ENCODE results near the gene COL6A2. TPM values are rescaled to one million over a fixed set of nuclear protein-coding genes. Genes with fewer than 3 reads are reported as not detected.

Gene COL6A2
- total RNA-seq = 1,000 to 10,000 TPM in 2 of 4 donors, 100 to 1,000 TPM in 2; 942 to 1,525 (median 1,202) TPM

- TF ChIP-seq EP300 (IDR thresholded peaks at IDR 0.05) = no peak
- TF ChIP-seq POLR2A (IDR thresholded peaks at IDR 0.05; ENCODE audit: low read depth) = peak; percentile 83
- peak; percentile 81 to 96 for TF ChIP-seq POLR2AphosphoS5 (IDR thresholded peaks at IDR 0.05)
- peak; percentile 54 to 70 (median 60) for TF ChIP-seq CTCF (IDR thresholded peaks at IDR 0.05)
- DNase-seq (ENCODE audit: extremely low spot score) = peak; percentile 92
- peak within 1 kb of the TSS; percentile 81 to 97 (median 94) for H3K4me3 ChIP-seq
- peaks cover 0 to 8% (median 6%) of the 10 kb centered on the region in 4 donors for H3K9me3 ChIP-seq
- intact Hi-C loops (cut with DNase I) = loop anchor here (2.0 kb wide), 1 partner anchor 41 kb away; no protein-coding TSS in a partner anchor
- WGBS = no CpG with 5 or more reads among the region's 83 CpGs
- H3K27ac ChIP-seq (replicated peaks in 1 of 4) = peak within 1 kb of the TSS; percentile 99 to 100 (median 99)
- peaks cover 24 to 73% (median 71%) of the 10 kb centered on the region in 4 donors for H3K4me1 ChIP-seq
- H3K36me3 ChIP-seq = no peaks in the 10 kb centered on the region
- peaks cover 0 to 8% (median 0%) of the 10 kb centered on the region in 4 donors for H3K27me3 ChIP-seq
Measured at GRCh38 chr21:46097336-46098293, at the start of gene COL6A2. Gene COL6A2 (plus strand): TSS chr21:46098112.

DNA sequence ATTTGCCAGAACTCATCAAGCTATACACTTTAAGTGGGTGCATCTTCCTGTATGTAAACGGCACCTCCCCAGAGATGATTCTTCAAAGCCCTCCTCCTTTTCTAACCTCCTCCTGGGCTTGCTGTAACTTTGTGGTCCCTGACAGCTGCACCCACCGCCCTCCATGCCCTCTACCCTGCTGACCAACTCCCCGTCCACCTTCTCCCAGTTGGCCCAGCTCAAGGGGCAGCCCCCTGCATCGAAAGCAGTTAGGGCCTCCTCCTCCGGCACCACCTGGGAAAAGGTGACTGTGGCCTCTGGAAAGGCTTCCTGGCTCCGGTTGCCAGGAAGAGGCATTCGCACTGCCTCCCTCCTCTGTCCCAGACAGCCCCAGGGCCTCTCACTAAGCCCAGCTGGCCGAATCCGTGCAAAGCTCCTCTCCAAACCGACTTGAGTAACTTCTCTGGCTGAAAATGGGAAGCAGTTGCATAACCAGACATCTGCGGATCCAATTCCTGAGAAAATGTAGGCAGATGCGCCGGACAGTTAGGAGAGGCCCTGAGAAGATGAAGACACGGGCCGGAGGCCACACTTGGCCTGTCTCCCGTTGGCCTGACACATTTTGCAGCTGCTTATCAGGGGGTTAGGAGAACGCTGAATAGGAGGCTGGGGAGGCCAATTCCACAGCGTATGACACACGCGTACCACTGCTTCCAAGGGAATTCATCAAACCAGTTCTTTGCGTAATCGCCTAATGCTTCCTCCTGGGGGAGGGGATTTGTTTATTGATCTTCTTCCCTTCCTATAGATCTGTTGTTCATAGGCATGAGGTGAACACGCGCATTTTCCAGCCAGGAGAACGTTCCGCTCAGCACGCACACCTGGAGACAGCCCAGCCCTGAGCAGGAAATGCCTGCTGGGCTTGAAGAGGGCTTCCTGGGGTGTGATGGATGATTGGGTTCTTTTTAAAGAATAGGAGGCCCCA, 48.7 kb upstream of the COL6A2 start:
- Histone ChIP-seq H3K27ac (replicated peaks in 1 of 4) (peak overlapping the region; percentile 87 to 90 (median 88)), H3K4me3 (no peak overlapping the region), H3K9me3 (no peaks in the 10 kb centered on the region), H3K36me3 (no peaks in the 10 kb centered on the region), H3K4me1 (peaks cover 13 to 36% (median 33%) of the 10 kb centered on the region in 4 donors), H3K27me3 (no peaks in the 10 kb centered on the region)
- no peak for TF ChIP-seq EP300 (IDR thresholded peaks at IDR 0.05)
- TF ChIP-seq POLR2AphosphoS5 (IDR thresholded peaks at IDR 0.05) = peak; percentile 82 to 84
- 68% methylated on average over 27 of the region's 27 CpGs for WGBS
- intact Hi-C loops (cut with DNase I) = no loop called here
- peak; percentile 97 for DNase-seq (ENCODE audit: extremely low spot score)

- 96% methylated on average over 22 of the region's 33 CpGs for WGBS
- Histone ChIP-seq H3K27me3 (no peaks in the 10 kb centered on the region), H3K9me3 (no peaks in the 10 kb centered on the region), H3K27ac (replicated peaks in 1 of 4) (peak overlapping the region; percentile 87 to 90 (median 88)), H3K4me1 (peaks cover 19 to 45% (median 42%) of the 10 kb centered on the region in 4 donors), H3K4me3 (no peak overlapping the region), H3K36me3 (no peaks in the 10 kb centered on the region)
- peak; percentile 89 for DNase-seq (ENCODE audit: extremely low spot score)
- intact Hi-C loops (cut with DNase I) = no loop called here
- no peak for TF ChIP-seq CTCF (IDR thresholded peaks at IDR 0.05)
Measured at GRCh38 chr21:46049890-46050667, 47.8 kb upstream of the COL6A2 start.

- Histone ChIP-seq H3K4me1 (peaks cover 26 to 52% (median 49%) of the 10 kb centered on the region in 4 donors), H3K27ac (replicated peaks in 1 of 4) (peak overlapping the region; percentile 87 to 90 (median 88)), H3K9me3 (no peaks in the 10 kb centered on the region), H3K4me3 (no peak overlapping the region), H3K36me3 (no peaks in the 10 kb centered on the region), H3K27me3 (no peaks in the 10 kb centered on the region)
- TF ChIP-seq POLR2A (IDR thresholded peaks at IDR 0.05; ENCODE audit: low read depth) = no peak
- TF ChIP-seq EP300 (IDR thresholded peaks at IDR 0.05) = no peak
- no peak for TF ChIP-seq POLR2AphosphoS5 (IDR thresholded peaks at IDR 0.05)
- TF ChIP-seq CTCF (IDR thresholded peaks at IDR 0.05) = no peak
- intact Hi-C loops (cut with DNase I) = no loop called here
- 87% methylated on average over 7 of the region's 22 CpGs for WGBS
- no peak for DNase-seq (ENCODE audit: extremely low spot score)
Measured at GRCh38 chr21:46050668-46051378, 47.1 kb upstream of the COL6A2 start.

Measured in esophagus muscularis mucosa (tissue), 4 donors.